Retina (tissue), 1 donor: Measurements from ENCODE around the gene RRN3.
"Not testable (repeated sequence)": the region's sequence is repeated elsewhere in the genome, so short reads cannot be mapped to it uniquely, and the experiment has no call there.

Experiments used
- DNase-seq: peaks from one replicate; pipeline ENCODE4 v3.0.0-alpha.2; 2016

Gene RRN3

DNA sequence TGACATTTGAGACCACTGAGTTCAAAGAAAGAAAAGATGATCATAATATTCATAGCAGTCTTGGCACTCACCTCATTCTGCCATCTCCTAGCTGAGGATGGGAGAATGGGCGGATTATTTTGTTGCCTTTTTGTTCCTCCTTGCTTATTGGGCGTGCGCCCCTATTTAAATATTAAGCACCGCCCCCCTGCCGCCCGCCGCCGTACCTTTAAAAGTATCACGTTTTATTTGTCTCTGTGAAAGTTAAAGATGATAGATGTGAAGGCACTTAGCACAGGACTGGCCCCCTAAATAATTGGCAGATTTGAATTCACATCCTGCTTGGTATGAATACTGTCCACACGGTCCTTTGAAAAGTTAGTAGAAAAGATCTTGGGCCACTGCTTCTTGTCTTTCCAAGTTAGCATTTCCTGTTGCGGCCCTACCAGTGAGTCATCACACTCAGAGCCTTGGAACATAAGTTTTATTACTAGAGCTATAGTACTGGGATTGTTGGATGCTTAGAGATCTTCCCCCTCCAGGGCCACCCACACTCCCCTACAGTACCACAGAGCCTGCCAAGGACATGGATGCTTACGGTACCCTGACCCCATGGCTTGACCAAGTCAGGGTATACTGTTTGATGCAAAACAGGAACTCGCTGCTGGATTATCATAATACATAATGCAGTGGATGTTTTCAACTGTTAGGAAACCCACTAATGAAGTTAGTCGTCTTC is 68.7 kb downstream of the RRN3 start:
- DNase-seq, result not testable (repeated sequence)

DNA sequence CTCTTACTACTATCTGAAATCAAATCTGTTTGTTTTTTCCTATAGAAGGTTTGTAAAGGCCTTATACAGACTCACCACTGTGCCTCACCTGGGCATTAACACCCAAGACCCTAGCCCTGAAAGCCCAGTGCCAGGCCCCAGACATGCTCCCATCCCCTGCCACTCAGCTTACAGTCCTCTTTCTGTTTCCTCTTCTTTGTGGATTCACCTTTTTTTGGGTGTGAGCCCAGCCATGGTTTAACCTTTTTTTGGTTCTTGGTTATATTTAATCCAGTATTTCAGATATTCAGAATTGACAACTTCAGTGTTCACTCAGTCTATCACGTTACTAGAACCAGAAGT is 69.2 kb downstream of the RRN3 start:
- DNase-seq, result not testable (repeated sequence)

DNA sequence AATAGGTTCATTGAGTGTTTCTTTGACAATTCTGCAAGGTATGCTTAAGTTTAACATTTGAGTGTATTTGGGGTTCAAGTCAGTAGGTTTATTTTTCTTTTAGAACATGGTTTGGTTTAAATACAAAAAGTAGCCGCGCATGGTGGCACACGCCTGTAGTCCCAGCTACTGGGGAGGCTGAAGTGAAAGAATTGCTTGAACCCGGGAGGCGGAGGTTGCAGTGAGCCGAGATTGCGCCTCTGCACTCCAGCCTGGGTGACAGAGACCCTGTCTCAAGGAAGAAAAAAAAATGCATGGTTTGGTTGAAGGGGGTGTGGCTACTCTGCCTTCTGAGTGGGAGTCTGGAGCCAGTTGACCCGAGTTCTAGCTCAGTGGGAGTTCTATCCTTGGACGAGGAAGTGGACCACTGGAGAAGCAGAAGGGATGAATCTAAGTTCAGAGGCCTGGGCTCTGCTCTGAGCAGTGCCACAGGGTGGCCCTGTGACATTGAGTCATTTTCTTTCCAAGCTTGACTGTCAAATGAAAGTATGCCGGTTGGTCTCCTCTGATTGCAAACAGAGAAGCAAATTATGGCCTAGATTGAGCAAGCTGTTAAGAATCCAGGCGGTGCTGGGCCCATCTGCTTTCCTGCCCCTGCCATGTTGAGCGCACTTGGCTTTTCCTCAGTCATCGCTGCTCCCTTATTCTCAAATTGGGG is 70.5 kb downstream of the RRN3 start:
- DNase-seq, result not testable (repeated sequence)

DNA sequence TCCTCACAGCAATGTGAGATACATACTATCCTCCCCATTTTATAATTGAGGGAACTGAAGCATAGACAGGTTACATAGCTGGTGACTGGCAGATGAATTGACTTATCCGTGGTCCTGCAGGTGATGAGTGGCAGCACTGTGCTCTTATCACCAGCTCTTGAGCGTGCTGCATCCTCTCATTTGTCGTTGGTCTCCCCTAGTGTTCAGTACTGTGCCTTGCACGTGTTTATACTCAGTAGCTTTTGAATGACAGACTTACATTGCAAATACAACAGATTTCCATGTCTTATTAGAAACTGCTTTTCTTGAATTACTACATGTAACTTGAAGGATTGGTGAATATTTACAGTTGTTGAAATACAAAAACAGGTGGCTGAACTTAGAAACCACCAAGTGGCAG is 71.9 kb downstream of the RRN3 start:
- not testable (repeated sequence) for DNase-seq

DNA sequence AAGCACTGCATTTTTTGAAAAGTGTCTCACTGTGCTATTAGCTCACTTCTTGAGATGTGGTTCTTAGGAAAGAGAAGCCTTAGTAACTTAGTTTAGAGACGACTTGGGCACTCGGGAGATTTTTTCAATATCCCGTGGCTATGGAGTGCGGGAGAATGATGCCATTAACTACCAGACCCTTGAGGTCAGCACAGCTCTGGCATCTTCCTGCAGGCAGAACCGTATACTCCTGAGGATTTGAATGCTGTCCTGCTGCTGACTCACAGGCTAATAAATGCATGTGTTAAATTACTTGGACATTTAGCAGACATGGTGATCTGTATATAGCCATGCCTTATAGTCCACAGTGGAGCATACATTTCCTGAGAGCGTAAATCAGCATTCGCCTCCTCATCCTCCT is 72.6 kb downstream of the RRN3 start:
- not testable (repeated sequence) for DNase-seq

DNA sequence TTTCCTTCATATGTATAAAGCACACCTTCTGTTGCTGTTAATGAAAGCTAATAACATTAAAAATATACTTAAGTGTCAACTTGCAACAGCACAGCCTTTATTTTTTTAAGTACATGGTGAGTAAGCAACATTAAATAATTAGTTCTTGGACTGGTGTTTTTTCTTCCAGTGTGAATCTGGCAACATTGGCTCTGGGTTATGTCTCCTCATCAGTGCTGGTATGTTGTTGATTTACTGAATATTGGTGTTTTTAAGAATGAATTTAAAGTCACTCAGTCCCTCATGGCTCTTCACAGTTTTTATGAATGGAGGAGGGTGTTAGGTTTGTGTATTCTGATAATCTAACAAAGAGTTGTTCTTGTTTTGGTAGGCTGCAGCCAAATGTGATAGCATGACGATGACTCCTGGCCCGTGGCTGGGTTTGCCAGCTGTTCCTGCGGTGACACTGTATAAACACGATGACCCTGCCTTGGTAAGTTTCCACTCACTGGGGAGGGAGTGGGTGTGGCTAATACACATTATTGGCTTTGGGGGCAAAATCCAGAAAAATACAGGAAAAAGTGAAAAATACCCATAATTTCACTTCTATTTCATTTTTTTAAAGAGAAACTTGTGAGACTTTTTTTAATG is 77.0 kb downstream of the RRN3 start:
- DNase-seq, result not testable (repeated sequence)

DNA sequence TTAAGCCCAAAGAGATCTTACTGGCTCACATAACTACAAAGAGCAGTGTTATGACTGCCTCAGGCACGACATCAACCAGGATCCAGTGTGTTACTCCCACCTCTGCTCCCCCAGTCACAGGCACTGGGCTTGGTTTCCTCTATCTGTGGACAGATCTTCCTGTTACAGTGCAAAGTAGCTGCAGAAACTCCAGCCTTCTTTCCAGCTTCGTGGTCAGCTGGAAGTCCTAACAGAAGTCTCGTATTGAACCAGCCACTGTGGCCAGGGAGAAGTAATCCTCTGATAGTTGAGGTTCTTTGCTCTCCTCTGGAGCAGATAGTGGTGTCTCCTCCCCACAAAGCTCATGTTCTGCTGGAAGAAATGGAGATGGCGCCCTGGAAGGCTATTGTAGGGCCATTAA is 77.7 kb downstream of the RRN3 start:
- DNase-seq, result not testable (repeated sequence)

DNA sequence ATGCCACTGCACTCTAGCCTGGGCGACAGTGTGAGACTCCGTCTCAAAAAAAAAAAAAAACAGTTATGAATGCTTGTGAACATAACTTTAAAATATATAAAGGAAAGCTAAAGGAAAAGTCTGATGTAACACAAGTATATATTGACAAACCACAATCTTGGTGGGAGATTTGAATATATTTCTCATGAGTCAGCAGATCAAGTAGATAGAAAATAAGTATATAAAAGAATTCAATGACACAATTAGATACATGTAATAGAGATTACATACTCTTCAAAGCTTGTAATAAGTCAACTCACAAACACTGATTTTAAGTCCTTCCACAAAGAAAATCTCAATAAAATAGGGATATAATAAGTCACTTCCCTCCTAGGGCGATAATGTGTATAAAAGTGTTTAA is 78.4 kb downstream of the RRN3 start:
- not testable (repeated sequence) for DNase-seq

DNA sequence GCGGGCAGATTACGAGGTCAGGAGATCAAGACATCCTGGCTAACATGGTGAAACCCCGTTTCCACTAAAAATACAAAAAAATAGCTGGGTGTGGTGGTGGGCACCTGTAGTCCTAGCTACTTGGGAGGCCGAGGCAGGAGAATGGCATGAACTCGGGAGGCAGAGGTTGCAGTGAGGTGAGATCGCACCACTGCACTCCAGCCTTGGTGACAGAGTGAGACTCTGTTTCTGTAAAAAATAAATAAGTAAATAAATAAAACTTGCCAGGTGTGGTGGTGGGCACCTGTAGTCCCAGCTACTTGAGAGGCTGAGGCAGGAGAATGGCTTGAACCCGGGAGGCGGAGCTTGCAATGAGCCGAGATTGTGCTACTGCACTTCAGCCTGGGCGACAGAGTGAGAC is 81.1 kb downstream of the RRN3 start:
- DNase-seq, result not testable (repeated sequence)
